ENCODE data around the gene TNS3.

Gene TNS3

GRCh38 chr7:47406801-47407129, 175.1 kb downstream of the TNS3 start:
- no peak overlapping the region for H3K4me3 ChIP-seq (ENCODE audit: low read depth, low read length)
- no peak for DNase-seq (ENCODE audit: low read depth)

GRCh38 chr7:47405921-47406800, 175.8 kb downstream of the TNS3 start:
- DNase-seq (ENCODE audit: low read depth): no peak
- H3K4me3 ChIP-seq (ENCODE audit: low read depth, low read length): no peak overlapping the region

- no peak for DNase-seq (ENCODE audit: low read depth)
- no peak overlapping the region for H3K4me3 ChIP-seq (ENCODE audit: low read depth, low read length)
These were observed 176.5 kb downstream of the TNS3 start for GRCh38 chr7:47405286-47405904.

GRCh38 chr7:47404010-47404409, 177.9 kb downstream of the TNS3 start:
- no peak overlapping the region for H3K4me3 ChIP-seq (ENCODE audit: low read depth, low read length)
- DNase-seq (ENCODE audit: low read depth): no peak

- no peak overlapping the region for H3K4me3 ChIP-seq (ENCODE audit: low read depth, low read length)
- DNase-seq (ENCODE audit: low read depth): no peak
These were observed 178.7 kb downstream of the TNS3 start for GRCh38 chr7:47402941-47403866.

- no peak for DNase-seq (ENCODE audit: low read depth)
These were observed 180.0 kb downstream of the TNS3 start for GRCh38 chr7:47401611-47402570.

GRCh38 chr7:47400741-47401206, 181.1 kb downstream of the TNS3 start:
- DNase-seq (ENCODE audit: low read depth): no peak
- H3K4me3 ChIP-seq (ENCODE audit: low read depth, low read length): no peak overlapping the region

More at GRCh38 chr7:47401611-47402570, 180.0 kb downstream of the TNS3 start:
- H3K4me3 ChIP-seq (ENCODE audit: low read depth, low read length): no peak overlapping the region

- no peak overlapping the region for H3K4me3 ChIP-seq (ENCODE audit: low read depth, low read length)
These were observed 181.9 kb downstream of the TNS3 start for GRCh38 chr7:47400001-47400400.

GRCh38 chr7:47394751-47395252, 187.1 kb downstream of the TNS3 start:
- H3K4me3 ChIP-seq (ENCODE audit: low read depth, low read length): no peak overlapping the region
- DNase-seq (ENCODE audit: low read depth): no peak

More at GRCh38 chr7:47400001-47400400, 181.9 kb downstream of the TNS3 start:
- no peak for DNase-seq (ENCODE audit: low read depth)

- no peak for DNase-seq (ENCODE audit: low read depth)
- no peak overlapping the region for H3K4me3 ChIP-seq (ENCODE audit: low read depth, low read length)
These were observed 187.7 kb downstream of the TNS3 start for GRCh38 chr7:47394216-47394615.

- DNase-seq (ENCODE audit: low read depth): no peak
- H3K4me3 ChIP-seq (ENCODE audit: low read depth, low read length): no peak overlapping the region
These were observed 188.5 kb downstream of the TNS3 start for GRCh38 chr7:47393406-47393805.

- no peak overlapping the region for H3K4me3 ChIP-seq (ENCODE audit: low read depth, low read length)
- DNase-seq (ENCODE audit: low read depth): peak; percentile 51
These were observed 189.6 kb downstream of the TNS3 start for GRCh38 chr7:47392241-47392759.

GRCh38 chr7:47391726-47392125, 190.2 kb downstream of the TNS3 start:
- H3K4me3 ChIP-seq (ENCODE audit: low read depth, low read length): no peak overlapping the region
- no peak for DNase-seq (ENCODE audit: low read depth)

GRCh38 chr7:47390914-47391313, 191.0 kb downstream of the TNS3 start:
- no peak for DNase-seq (ENCODE audit: low read depth)
- H3K4me3 ChIP-seq (ENCODE audit: low read depth, low read length): no peak overlapping the region

- DNase-seq (ENCODE audit: low read depth): no peak
- no peak overlapping the region for H3K4me3 ChIP-seq (ENCODE audit: low read depth, low read length)
These were observed 191.8 kb downstream of the TNS3 start for GRCh38 chr7:47389923-47390630.

- DNase-seq (ENCODE audit: low read depth): no peak
- H3K4me3 ChIP-seq (ENCODE audit: low read depth, low read length): no peak overlapping the region
These were observed 192.6 kb downstream of the TNS3 start for GRCh38 chr7:47389171-47389922.

- no peak overlapping the region for H3K4me3 ChIP-seq (ENCODE audit: low read depth, low read length)
- no peak for DNase-seq (ENCODE audit: low read depth)
These were observed 194.4 kb downstream of the TNS3 start for GRCh38 chr7:47387506-47387905.
